ENCODE measurements around the gene NUP153.

The NUP153 gene

DNA sequence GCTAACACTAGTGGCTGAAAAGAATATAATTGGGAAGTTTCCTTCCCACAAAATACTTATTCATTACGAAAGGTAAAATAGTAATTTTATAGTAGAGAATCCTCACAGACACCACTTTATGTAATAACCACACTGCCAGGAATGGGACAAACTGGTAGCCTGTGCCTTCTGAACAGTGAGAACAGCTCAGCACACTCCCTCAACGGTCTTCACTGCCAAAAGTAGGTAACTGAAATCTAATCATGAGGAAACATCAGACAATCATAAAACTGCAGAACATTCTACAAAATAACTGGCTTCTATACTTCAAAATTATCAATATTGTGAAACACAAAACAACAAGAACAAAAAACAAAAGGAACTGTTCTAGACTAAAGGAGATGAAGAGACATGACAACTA is 44.1 kb downstream of the NUP153 start:
- DNase-seq (ENCODE audit: low read depth in 2 of 2) = no peak

DNA sequence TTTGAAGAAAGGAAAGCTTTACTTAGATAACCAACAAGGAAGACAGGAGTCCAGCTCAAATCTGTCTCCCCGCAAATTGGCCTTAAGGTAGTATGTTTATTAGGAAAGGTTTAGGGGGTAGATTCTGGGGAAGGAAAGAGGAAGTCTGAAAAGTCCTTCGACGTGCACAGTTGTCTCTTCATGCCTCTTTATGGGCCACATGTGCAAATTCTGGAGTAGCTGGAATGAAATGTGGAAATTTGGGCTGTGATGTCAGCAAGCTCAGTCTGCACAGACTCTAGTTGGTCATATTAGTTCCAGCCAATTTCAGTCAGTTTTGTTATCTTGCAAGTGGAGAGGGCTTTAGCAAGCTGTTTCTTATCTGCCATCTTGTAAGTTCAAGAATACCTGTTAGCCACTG is 50.1 kb downstream of the NUP153 start:
- no peak for DNase-seq (ENCODE audit: low read depth in 2 of 2)

- DNase-seq (ENCODE audit: low read depth in 2 of 2) = no peak
Measured at GRCh38 chr6:17656092-17656491, 50.6 kb downstream of the NUP153 start.

- DNase-seq (ENCODE audit: low read depth in 2 of 2) = no peak
Measured at GRCh38 chr6:17653198-17653882, 53.4 kb downstream of the NUP153 start.

DNA sequence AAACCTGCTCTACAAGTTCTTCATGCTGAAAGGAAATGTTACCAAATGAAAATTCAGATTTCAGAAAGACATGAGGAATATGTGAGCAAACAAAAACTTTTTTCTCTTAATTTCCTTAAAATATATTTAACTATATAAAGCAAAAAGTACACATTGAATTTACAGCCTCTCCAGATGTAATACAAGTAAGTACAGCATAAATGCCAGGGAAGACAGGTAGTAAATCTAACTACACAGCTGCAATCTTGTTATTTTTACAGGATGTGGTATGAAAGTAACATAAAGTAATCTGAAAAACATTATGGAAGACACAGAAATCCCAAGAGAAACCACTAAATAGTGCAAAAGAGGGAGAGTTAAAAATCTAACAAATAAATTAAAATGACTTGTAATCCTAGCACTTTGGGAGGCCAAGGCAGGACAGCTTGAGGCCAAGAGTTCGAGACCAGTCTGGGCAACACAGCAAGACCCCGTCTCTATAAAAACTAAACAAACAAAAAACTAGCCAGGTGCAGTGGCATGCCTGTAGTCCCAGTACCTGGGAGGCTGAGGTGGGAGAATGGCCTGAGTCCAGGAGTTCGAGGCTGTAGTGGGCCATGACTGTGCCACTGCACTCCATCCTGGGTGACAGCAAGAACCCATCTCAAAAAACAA is 55.9 kb downstream of the NUP153 start:
- DNase-seq (ENCODE audit: low read depth in 2 of 2) = no peak

GRCh38 chr6:17648745-17649144 is 58.0 kb downstream of the NUP153 start:
- no peak for DNase-seq (ENCODE audit: low read depth in 2 of 2)

DNA sequence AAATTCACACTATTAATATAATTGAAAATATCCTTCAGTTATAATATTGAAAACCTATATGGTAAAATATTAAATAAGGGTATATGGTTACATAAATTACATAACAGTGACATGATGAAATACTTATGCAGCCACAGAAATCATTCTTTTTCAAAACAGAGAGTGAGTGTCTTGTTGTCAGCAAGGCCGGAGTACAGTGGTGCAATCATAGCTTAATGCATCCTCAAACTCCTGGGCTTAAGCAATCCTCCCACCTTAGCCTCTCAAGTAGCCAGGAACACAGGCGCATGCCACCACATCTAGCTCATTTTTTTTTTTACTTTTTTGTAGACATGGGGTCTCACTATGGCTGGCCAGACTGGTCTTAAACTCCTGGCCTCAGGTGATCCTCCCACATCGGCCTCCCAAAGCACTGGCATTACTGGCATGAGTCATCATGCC is 66.2 kb downstream of the NUP153 start:
- peak in 1 of 2 experiments; percentile 9 for DNase-seq (ENCODE audit: low read depth in 2 of 2)

DNA sequence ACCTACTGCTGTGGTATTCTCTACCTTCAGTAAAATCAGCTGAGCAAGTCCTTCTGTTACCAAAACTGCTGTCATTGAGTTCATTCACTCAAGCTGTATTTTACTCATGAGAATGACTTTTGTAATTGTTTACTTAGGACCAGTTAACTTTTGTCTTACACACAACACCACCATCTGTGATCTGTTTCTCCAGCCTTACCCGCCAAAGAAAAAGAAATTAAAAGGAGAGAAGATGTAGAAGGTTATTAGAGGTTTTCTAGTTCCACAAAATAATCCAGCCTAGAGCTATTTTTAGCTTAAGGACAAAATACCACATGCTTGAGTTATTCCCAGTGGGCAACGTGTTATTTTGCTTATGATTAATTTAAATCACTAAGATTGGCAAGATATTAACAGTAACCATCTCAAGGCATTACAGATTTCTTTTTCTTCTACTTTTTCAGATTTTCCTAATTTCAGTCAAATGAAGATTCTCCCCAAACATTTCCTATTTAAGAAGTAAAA is 68.5 kb downstream of the NUP153 start:
- DNase-seq (ENCODE audit: low read depth in 2 of 2) = no peak

DNA sequence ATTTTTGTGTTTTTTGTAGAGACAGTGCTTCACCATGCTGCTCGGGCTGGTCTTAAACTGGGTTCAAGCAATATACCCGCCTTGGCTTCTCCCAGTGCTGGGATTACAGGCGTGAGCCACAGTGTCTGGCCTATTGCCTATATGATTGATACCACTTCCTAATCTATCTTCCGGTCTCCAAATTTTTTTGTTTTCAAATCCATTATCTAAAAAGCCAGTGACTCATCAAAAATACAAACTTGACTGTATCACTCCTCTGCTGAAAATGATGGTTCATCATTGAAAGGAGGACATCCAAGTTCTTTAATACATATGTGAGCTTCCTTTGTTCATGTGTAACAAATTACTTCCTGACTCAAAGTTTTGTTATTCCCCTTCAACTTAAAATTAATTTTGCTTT is 71.2 kb downstream of the NUP153 start:
- DNase-seq (ENCODE audit: low read depth in 2 of 2) = no peak

DNA sequence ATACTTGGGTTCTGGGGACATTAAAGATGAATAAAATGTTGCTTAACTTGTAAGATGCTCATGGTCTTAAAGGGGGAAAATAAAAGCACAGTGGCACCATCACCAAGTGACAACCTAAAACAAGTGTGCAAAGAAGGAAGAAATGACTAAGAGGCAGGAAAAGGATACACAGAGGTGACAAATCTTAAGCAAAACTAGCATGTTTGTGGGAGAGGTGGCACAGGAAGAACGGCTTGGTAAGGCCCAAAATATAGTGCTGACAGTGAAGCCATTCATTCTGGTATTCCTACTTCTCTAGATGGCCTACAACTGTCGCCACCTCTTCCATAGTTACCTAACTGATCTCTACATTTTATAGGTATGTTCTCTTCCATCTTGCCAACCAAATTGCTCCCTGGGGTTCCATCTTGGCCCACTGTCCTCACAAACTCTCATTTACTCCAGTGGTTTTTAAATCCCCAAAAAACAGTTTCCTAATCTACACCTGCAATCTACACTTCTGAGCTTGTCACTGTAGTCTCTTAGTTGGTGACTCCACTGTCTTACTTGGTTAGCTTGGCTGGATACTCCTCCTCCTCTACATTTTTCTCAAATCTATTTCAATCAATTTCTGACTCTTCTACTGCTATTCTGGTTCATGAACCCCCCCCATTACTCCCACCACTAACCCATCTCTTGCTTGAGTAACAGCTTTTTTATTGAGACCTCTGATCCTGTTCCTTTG is 73.1 kb downstream of the NUP153 start:
- no peak for DNase-seq (ENCODE audit: low read depth in 2 of 2)

- DNase-seq (ENCODE audit: low read depth in 2 of 2) = no peak
Measured at GRCh38 chr6:17632934-17633333, 73.8 kb downstream of the NUP153 start.

DNA sequence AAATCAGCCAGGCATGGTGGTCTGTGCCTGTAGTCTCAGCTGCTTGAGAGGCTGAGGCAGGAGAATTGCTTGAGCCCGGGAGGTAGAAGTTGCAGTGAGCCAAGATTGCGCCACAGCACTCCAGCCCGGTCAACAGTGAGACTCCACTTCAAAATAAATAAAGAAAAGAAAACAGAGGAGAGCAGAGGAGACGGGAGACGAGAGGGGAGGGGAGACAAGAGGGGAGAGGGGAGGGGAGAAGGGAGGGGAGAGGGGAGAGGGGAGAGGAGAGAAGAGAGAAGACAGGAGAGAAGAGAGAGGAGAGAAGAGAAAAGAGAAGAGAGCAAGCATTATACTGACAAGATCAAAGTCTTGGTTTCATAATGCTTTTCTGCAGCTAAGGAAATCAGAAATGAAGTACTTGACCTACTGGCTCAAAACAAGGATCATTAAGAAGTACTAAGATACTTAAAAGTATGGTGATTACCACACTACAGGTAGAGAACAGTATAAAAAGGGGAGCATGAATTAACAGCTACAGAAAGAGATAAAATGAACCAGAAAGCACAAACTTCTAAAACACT is 76.1 kb downstream of the NUP153 start:
- no peak for DNase-seq (ENCODE audit: low read depth in 2 of 2)

DNA sequence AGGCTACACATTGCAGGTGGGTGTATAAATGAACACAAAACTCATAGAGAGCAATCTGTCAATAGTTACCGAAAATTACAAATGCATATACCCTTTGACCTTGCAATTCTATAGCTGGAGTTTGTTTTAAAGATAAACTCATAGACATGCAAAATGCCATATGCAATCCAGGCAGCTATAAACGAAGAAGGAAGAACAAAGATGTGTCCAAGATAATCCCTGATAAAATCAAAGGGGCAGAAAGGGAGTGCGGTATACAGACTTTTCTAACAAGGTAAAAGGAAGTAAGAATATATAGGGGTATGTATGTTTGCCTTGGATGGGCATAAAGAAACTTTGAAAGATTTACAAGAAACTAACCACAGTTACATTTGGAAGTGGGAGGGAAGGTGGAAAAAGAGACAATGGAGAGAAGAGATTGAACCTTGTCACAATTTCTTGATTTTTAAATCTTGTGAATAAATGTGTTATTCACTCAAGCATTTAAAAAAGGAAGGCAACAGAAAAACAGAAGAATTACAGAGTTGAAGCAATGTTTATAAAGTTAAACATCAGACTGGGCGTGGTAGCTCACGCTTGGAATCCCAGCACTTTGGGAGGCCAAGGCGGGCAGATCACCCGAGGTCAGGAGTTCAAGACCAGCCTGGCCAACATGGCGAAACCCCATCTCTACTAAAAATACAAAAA is 76.8 kb downstream of the NUP153 start:
- no peak for DNase-seq (ENCODE audit: low read depth in 2 of 2)

DNA sequence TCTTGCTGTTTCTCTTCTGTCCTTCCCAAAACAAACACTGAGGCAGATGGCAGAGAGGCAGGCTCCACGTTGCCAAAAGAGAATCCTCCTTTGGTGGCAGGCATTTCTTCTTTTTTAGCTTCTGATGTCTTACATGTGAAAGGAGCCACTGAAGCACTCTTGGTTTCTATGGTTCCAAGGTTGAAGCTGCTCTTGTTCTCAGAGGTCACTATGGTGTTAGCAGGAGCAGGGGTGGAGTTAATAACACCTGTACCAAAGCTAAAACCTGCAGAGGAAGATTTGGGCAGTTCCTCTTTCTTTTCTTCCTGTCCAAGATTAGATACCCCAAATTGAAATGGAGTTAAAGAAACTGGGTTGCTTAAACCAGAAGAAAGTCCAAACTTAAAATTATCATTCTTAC is 77.9 kb downstream of the NUP153 start:
- DNase-seq (ENCODE audit: low read depth in 2 of 2) = no peak

GRCh38 chr6:17624396-17624795 is 82.3 kb downstream of the NUP153 start:
- DNase-seq (ENCODE audit: low read depth in 2 of 2) = no peak

- no peak for DNase-seq (ENCODE audit: low read depth in 2 of 2)
Measured at GRCh38 chr6:17622144-17622543, 84.6 kb downstream of the NUP153 start.

GRCh38 chr6:17621003-17621402 is 85.7 kb downstream of the NUP153 start:
- no peak for DNase-seq (ENCODE audit: low read depth in 2 of 2)

DNA sequence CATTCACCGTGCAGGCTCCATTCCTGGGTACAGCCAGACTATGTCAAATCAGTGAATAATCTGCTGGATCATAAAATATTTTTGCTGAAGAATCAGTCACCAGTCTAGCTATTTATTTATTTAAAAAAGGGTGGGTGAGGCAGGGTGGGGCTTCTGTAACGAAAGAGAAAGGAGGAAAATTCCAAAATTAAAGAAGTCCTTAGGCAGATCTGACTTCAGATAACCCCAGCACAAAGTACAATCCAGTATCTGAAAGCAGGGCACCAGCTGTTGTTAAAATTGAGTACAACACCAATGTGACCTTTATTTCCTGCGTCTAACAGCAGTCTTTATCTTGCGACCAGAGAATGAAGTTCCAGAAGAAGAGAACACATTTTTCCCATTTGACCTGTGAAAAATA is 90.9 kb downstream of the NUP153 start:
- no peak for DNase-seq (ENCODE audit: low read depth in 2 of 2)

- DNase-seq (ENCODE audit: low read depth in 2 of 2) = no peak
Measured at GRCh38 chr6:17612048-17612447, 94.7 kb downstream of the NUP153 start.

DNA sequence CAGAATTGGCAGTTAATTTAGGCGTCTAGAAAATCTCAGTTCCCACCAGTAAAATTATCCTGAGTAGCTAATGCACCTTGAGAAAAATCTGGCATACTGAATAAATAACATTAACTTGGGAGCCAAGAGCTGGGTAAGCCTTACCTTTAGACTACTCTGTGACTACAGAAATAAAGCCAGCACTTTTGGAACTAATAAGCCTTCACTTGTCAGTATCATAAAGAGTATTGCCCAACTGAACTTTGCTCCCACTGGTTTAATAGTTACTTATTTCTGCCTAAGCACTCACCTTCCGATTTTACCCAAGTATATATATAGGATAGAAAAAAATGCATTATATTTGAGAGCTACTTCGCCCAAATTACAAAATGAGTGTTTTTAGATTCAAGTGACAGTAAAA is 95.9 kb downstream of the NUP153 start:
- no peak for DNase-seq (ENCODE audit: low read depth in 2 of 2)

- DNase-seq (ENCODE audit: low read depth in 2 of 2) = no peak
Measured at GRCh38 chr6:17606606-17607005, 100.1 kb downstream of the NUP153 start.

GRCh38 chr6:17602888-17603287 is 103.8 kb downstream of the NUP153 start:
- no peak for DNase-seq (ENCODE audit: low read depth in 2 of 2)
